T-cell (primary cell): Measurements from ENCODE around the gene COIL. TPM values are rescaled to one million over a fixed set of nuclear protein-coding genes. Genes with fewer than 3 reads are reported as not detected.
"Not testable (repeated sequence)": the region's sequence is repeated elsewhere in the genome, so short reads cannot be mapped to it uniquely, and the experiment has no call there.

ENCODE experiments used
- ATAC-seq, 4 experiments: fragments of 200-7000 bp in 3 of 4; fragments of 150-1000 bp in 1 of 4; cut with Tn5 transposase; replicated peaks in 1 of 4; 1 replicate in 3 of 4; 2 replicates in 1 of 4; pipeline ENCODE4 v1.10.0; 2021; ENCODE audit warnings: moderate library complexity in 3 of 4, mild to moderate bottlenecking in 2 of 4, moderate number of reproducible peaks in 1 of 4
- CTCF ChIA-PET, 2 donors: fragments of 300-600 bp; sonication (Branson Sonifier 250); formaldehyde crosslinking; loops; one replicate each; lab custom pipeline; 2022; ENCODE audit warnings: antibody characterized with exemption in 2 of 2; lab: Charles Lee
- POLR2A ChIA-PET, 2 donors: fragments of 300-600 bp; sonication (Branson Sonifier 250); formaldehyde crosslinking; loops; one replicate each; lab custom pipeline; 2022; ENCODE audit warnings: antibody characterized with exemption in 2 of 2; lab: Charles Lee
- DNase-seq, 35 experiments: peaks; one replicate each; pipeline versions ENCODE4 v3.0.0 to v3.0.0-alpha.2; 2013 to 2023
- H3K27ac ChIP-seq: one replicate; pipeline ENCODE4 v1.5.1; 2013; ENCODE audit warnings: low read length
- H3K27me3 ChIP-seq, 2 experiments: replicated peaks in 1 of 2; 1 replicate in 1 of 2; 2 replicates in 1 of 2; pipeline versions ENCODE4 v1.6.1 to v1.7.0; 2013; ENCODE audit warnings: low read length in 1 of 2, mixed read lengths in 1 of 2; ENCODE audit not compliant: control insufficient read depth in 2 of 2, insufficient read depth in 2 of 2; ENCODE audit errors: extremely low read depth in 1 of 2
- H3K36me3 ChIP-seq, 2 donors: 1 replicate in 1 of 2; 2 replicates in 1 of 2; pipeline versions ENCODE4 v1.6.1 to v1.7.0; 2013; ENCODE audit warnings: low read length in 1 of 2; ENCODE audit not compliant: control insufficient read depth in 2 of 2, insufficient read depth in 1 of 2; ENCODE audit errors: extremely low read depth in 1 of 2
- H3K4me1 ChIP-seq, 2 experiments: 1 replicate in 1 of 2; 2 replicates in 1 of 2; pipeline versions ENCODE4 v1.6.1 to v1.7.0; 2013; ENCODE audit warnings: low read length in 2 of 2, mixed read lengths in 1 of 2; ENCODE audit not compliant: insufficient read depth in 2 of 2, control insufficient read depth in 1 of 2; ENCODE audit errors: extremely low read depth in 1 of 2
- H3K4me3 ChIP-seq, 2 donors: 1 replicate in 1 of 2; 2 replicates in 1 of 2; pipeline versions ENCODE4 v1.5.1 to v1.7.0; 2013; ENCODE audit warnings: mild to moderate bottlenecking in 2 of 2, low read length in 1 of 2, moderate library complexity in 1 of 2; ENCODE audit not compliant: control insufficient read depth in 1 of 2; ENCODE audit errors: extremely low read depth in 1 of 2
- H3K9me3 ChIP-seq: 2 replicates; pipeline ENCODE4 v1.7.0; 2013
- H3K27ac Mint-ChIP-seq, 2 donors: one replicate each; pipeline ENCODE4 v1.8.0; 2020 to 2021; ENCODE audit warnings: mild to moderate bottlenecking in 2 of 2, mixed read lengths in 2 of 2
- H3K27me3 Mint-ChIP-seq, 2 donors: one replicate each; pipeline ENCODE4 v1.8.0; 2021 to 2022; ENCODE audit warnings: mixed read lengths in 2 of 2
- H3K36me3 Mint-ChIP-seq: one replicate; pipeline ENCODE4 v1.8.0; 2021; ENCODE audit warnings: mixed read lengths
- H3K4me1 Mint-ChIP-seq, 3 donors: one replicate each; pipeline ENCODE4 v1.8.0; 2020 to 2022; ENCODE audit warnings: mixed read lengths in 3 of 3, mild to moderate bottlenecking in 1 of 3
- H3K4me3 Mint-ChIP-seq, 3 donors: one replicate each; pipeline ENCODE4 v1.8.0; 2020 to 2022; ENCODE audit warnings: mild to moderate bottlenecking in 3 of 3, mixed read lengths in 3 of 3, moderate library complexity in 3 of 3
- H3K9me3 Mint-ChIP-seq, 3 donors: one replicate each; pipeline ENCODE4 v1.8.0; 2020 to 2022; ENCODE audit warnings: mixed read lengths in 3 of 3
- WGBS: methylation state at CpG from one replicate; pipeline ENCODE4 v1.1.5; 2013; ENCODE audit warnings: missing lambda C conversion rate; ENCODE audit not compliant: insufficient coverage; 5-methylcytosine and 5-hydroxymethylcytosine counted together
- total RNA-seq, 35 experiments: library from RNA in 6 of 35; stranded (reverse) in 6 of 35; fragments of 120-200 nt in 1 of 35; gene quantifications; one replicate each; pipeline versions ENCODE4 v1.2.1 to v1.2.4 and lab custom pipeline; 2013 to 2026

The COIL gene
- total RNA-seq, 5 donors from 2014 or later (not counting 1 experiment from before 2014, with no cell fraction given) = 14.7 to 19.2 (median 15.7) TPM

DNA sequence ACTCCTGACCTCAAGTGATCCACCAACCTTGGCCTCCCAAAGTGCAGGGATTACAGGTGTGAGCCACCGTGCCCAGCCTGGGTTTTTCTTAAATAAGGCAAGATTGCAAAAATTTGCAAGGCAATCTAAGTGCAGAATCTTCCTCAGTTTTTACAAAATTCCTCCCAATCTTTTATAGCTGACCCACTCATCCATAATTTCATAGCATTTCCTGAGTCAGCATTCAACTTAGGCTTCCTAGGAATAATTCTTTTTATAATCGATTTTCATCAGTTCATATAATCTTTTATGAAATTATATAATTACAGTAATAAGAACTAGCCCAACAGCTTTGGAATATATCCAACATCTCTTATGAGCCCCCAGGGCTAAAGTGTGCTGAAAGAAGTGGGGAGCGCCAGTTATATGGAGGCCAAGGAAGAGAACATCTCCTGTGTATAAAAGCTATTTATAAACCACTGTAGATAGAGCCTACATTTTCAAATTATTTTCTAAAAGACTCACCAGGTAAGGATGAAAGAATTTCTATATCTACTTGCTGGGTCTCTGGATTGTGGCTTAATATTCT is 14.8 kb downstream of the COIL start:
- 100% methylated on average over 1 of the region's 3 CpGs for WGBS
- Mint-ChIP-seq H3K27me3 (no peaks in the 10 kb centered on the region), H3K36me3 (peaks cover 56% of the 10 kb centered on the region)

DNA sequence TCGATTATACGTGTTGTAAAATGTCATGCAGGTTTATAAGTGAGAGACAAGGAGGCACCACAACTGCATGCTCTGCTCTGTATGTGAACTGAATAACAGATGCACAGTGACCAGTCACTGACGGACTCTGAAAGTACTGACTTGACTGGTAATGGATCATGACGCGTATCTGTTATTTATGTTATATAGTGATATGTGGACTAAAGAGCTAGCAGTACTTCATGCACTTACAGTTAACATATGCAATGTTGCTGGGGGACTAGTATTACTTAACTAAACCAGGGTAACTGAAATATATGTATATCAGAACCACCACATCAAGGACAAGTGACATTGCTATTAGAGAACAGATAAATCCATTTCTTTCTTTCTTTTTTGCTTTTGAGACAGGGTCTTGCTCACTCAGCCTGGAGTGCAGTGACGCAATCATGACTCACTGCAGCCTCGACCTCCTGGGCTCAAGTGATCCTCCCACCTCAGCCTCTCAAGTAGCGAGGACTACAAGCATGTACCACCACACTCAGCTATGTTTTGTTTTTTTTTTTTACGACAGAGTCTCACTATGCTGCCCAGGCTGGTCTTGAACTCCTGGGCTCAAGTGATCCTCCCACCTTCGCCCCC is 17.2 kb downstream of the COIL start:
- DNase-seq (no peak), ATAC-seq (no peak)
- Mint-ChIP-seq H3K36me3 (peaks cover 50% of the 10 kb centered on the region), H3K4me1 (no peaks in the 10 kb centered on the region), H3K27me3 (no peaks in the 10 kb centered on the region), H3K4me3 (no peak overlapping the region), H3K27ac (no peak overlapping the region), H3K9me3 (no peaks in the 10 kb centered on the region)
- Histone ChIP-seq H3K27me3 (no peaks in the 10 kb centered on the region), H3K9me3 (no peaks in the 10 kb centered on the region), H3K36me3 (peaks cover 15 to 66% of the 10 kb centered on the region in 2 donors), H3K4me3 (no peak overlapping the region), H3K27ac (no peak overlapping the region), H3K4me1 (no peaks in the 10 kb centered on the region)
- WGBS = 91% methylated on average over 7 of the region's 10 CpGs
- ChIA-PET CTCF (interaction anchor here in 1 of 2 donors (0.5 to 3.4 kb wide), 2 partner anchors 70 to 124 kb away, joined by 3 to 11 read pairs; no protein-coding TSS in a partner anchor), POLR2A (interaction anchor here in 1 of 2 donors (1.1 kb wide), 1 partner anchor 8 kb away, joined by 3 read pairs; no protein-coding TSS in a partner anchor)

More for the DNA sequence above, 14.8 kb downstream of the COIL start:
- no peak overlapping the region for H3K27ac Mint-ChIP-seq
- peaks cover 0 to 14% (median 5%) of the 10 kb centered on the region in 3 donors for H3K4me1 Mint-ChIP-seq
- no peaks in the 10 kb centered on the region for H3K9me3 Mint-ChIP-seq
- CTCF ChIA-PET = interaction anchor here in 1 of 2 donors (0.6 to 1.6 kb wide), 2 partner anchors 21 to 127 kb away, joined by 4 read pairs; no protein-coding TSS in a partner anchor
- H3K4me3 Mint-ChIP-seq = no peak overlapping the region
- DNase-seq (no peak), ATAC-seq (no peak)
- H3K36me3 ChIP-seq = peaks cover 11 to 71% of the 10 kb centered on the region in 2 donors
- H3K9me3 ChIP-seq = no peaks in the 10 kb centered on the region
- no peaks in the 10 kb centered on the region for H3K27me3 ChIP-seq
- POLR2A ChIA-PET = no interaction called here
- no peaks in the 10 kb centered on the region for H3K4me1 ChIP-seq
- H3K27ac ChIP-seq = no peak overlapping the region
- no peak overlapping the region for H3K4me3 ChIP-seq

DNA sequence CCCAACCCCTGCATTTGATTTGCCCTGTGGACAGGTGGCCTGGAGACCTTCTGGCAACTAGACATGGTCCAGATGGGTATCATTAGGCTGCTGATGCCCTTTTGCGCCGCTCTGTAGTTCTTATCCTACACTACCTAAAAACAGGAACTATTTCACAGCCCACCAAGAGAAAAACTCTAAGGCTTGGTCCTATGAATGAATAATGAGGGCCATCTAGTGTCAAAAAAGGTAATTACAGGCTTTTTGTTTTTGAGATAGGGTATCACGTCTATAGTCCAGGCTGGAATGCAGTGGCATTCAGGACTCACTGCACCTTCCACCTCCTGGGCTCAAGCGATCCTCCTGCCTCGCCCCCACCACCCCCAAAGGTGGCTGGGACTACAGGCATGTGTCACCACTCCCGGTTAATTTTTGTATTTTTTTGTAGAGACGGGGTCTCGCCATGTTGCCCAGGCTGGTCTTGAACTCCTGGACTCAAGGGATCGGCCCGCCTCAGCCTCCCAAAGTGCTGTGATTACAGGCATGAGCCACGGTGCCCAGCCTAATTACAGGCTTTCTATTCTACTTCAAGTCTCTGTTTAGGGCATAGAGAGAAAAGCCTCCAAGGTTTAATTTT is 20.9 kb downstream of the COIL start:
- Mint-ChIP-seq H3K27me3 (no peaks in the 10 kb centered on the region), H3K4me1 (peaks cover 0 to 3% (median 0%) of the 10 kb centered on the region in 3 donors), H3K4me3 (no peak overlapping the region), H3K27ac (no peak overlapping the region), H3K36me3 (peaks cover 55% of the 10 kb centered on the region), H3K9me3 (no peaks in the 10 kb centered on the region)
- peaks cover 21 to 73% of the 10 kb centered on the region in 2 donors for H3K36me3 ChIP-seq
- peak in 3 of 4 experiments; percentile 50 to 73 (median 55) for ATAC-seq
- WGBS = no CpG with 5 or more reads among the region's 11 CpGs
- DNase-seq = peak in 3 of 35 experiments; percentile 4 to 74 (median 6)
- ChIA-PET POLR2A (interaction anchor here in 1 of 2 donors (0.6 kb wide), 1 partner anchor 50 kb away, joined by 3 read pairs; no protein-coding TSS in a partner anchor), CTCF (interaction anchor here (0.6 to 2.3 kb wide), 9 partner anchors 13 to 440 kb away, joined by 3 to 31 read pairs (median 6); partner anchors contain the start of gene TRIM25 (in 1 of the 2))
- no peaks in the 10 kb centered on the region for H3K4me1 ChIP-seq
- no peak overlapping the region for H3K27ac ChIP-seq
- H3K4me3 ChIP-seq = no peak overlapping the region
- H3K27me3 ChIP-seq = no peaks in the 10 kb centered on the region
- no peaks in the 10 kb centered on the region for H3K9me3 ChIP-seq

DNA sequence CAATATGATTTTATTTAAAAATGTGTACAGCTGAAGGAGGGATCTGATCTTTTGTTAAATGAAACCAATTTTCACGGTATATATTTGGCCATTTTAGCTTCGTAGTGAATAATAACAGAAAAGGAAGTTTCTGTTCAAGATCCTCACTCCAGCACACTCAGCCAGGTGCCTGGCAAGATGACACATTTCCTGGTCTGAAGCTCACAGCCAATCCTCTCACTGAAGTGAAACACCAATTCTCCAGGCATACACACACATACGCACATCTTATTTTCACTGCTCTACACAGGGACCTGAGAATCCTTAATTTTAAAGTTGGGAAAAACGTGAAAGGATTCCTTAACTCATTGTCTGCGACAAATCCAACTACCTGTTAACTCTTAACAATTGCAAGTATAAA is 22.6 kb downstream of the COIL start:
- H3K9me3 Mint-ChIP-seq, H3K4me1 ChIP-seq, H3K27ac ChIP-seq, H3K27me3 Mint-ChIP-seq, H3K9me3 ChIP-seq, H3K4me3 Mint-ChIP-seq, ATAC-seq, H3K27ac Mint-ChIP-seq, H3K27me3 ChIP-seq, H3K4me3 ChIP-seq, DNase-seq, POLR2A ChIA-PET, H3K4me1 Mint-ChIP-seq: not testable (repeated sequence)
- CTCF ChIA-PET = interaction anchor here in 1 of 2 donors (0.8 kb wide), 1 partner anchor 119 kb away, joined by 3 read pairs; no protein-coding TSS in a partner anchor
- H3K36me3 ChIP-seq = peaks cover 16 to 63% of the 10 kb centered on the region in 2 donors
- no CpG with 5 or more reads among the region's 5 CpGs for WGBS
- peaks cover 58% of the 10 kb centered on the region for H3K36me3 Mint-ChIP-seq

DNA sequence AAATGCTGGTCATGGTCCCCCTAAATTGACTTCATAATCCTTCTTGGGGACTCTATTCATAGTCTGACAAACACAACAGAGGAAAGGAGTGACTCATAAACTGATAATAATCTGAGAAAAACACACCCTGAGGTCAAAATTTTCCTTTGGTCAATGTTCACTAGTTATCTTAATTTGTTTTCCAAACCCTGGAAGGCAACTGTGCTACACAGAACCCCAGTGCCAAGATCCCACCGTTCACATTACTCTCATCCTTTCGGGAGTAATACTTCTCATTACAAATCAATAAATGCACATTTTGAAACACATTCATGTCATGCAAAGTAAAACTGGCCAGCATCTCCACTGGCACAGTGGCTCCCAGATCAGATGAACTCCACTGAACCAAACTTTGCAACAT is 23.2 kb downstream of the COIL start:
- Histone ChIP-seq H3K4me1 (no peaks in the 10 kb centered on the region), H3K27ac (no peak overlapping the region), H3K36me3 (peaks cover 16 to 59% of the 10 kb centered on the region in 2 donors), H3K9me3 (no peaks in the 10 kb centered on the region), H3K4me3 (no peak overlapping the region), H3K27me3 (no peaks in the 10 kb centered on the region)
- POLR2A ChIA-PET = no interaction called here
- Mint-ChIP-seq H3K4me1 (peaks cover 0 to 3% (median 2%) of the 10 kb centered on the region in 3 donors), H3K36me3 (peaks cover 55% of the 10 kb centered on the region), H3K27me3 (no peaks in the 10 kb centered on the region), H3K9me3 (no peaks in the 10 kb centered on the region), H3K4me3 (no peak overlapping the region), H3K27ac (no peak overlapping the region)
- DNase-seq (no peak), ATAC-seq (no peak)
- 86% methylated on average over 2 of the region's 2 CpGs for WGBS
- CTCF ChIA-PET = interaction anchor here in 1 of 2 donors (0.8 kb wide), 1 partner anchor 118 kb away, joined by 3 read pairs; no protein-coding TSS in a partner anchor

DNA sequence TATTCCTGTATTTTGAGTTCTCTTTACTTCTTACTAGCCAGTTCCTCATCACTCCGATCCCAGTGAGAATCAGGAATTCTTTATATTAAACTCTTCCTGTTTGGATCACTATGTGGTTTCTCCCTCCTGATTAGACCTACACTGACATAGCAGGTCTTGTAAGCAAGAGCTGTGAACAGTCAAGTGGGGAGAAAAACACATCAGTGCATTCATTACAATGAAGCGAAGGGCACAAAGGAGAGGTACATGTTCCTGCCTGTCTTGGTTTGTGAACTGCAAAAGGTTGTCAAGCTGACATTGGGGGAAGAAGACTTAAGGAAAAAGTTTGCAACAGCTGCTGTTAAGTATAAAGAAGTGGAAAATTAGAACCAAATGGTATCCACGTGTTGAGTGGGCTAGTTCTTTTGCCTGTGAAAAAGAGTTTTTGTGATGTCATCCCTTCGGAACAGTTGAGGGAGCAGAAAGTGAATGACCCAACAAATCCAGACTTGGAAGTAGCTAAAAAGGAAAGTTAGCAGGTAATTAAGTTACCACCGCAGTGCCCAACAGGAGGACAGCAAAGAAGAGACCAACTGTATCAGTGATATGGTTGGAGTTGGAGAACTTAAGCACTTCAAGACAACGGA is 24.0 kb downstream of the COIL start:
- Mint-ChIP-seq H3K9me3 (no peaks in the 10 kb centered on the region), H3K4me3 (no peak overlapping the region), H3K27ac (no peak overlapping the region), H3K36me3 (peaks cover 51% of the 10 kb centered on the region), H3K27me3 (no peaks in the 10 kb centered on the region), H3K4me1 (peaks cover 0 to 3% (median 2%) of the 10 kb centered on the region in 3 donors)
- DNase-seq = no peak
- H3K9me3 ChIP-seq = no peaks in the 10 kb centered on the region
- no peak overlapping the region for H3K27ac ChIP-seq
- CTCF ChIA-PET = interaction anchor here in 1 of 2 donors (1.2 kb wide), 1 partner anchor 117 kb away, joined by 3 read pairs; no protein-coding TSS in a partner anchor
- no peaks in the 10 kb centered on the region for H3K27me3 ChIP-seq
- POLR2A ChIA-PET = interaction anchor here in 1 of 2 donors (0.6 kb wide), 2 partner anchors 8 to 173 kb away, joined by 3 read pairs; no protein-coding TSS in a partner anchor
- ATAC-seq = no peak
- H3K4me1 ChIP-seq = no peaks in the 10 kb centered on the region
- no peak overlapping the region for H3K4me3 ChIP-seq
- WGBS = 73% methylated on average over 5 of the region's 6 CpGs
- H3K36me3 ChIP-seq = peaks cover 16 to 50% of the 10 kb centered on the region in 2 donors
